ENCODE measurements around the gene ME3.
"Not testable (repeated sequence)": the region's sequence is repeated elsewhere in the genome, so short reads cannot be mapped to it uniquely, and the experiment has no call there.

The ME3 gene

GRCh38 chr11:86551288-86552092 is 120.9 kb downstream of the ME3 start:
- DNase-seq = no peak

GRCh38 chr11:86550757-86551156 is 121.7 kb downstream of the ME3 start:
- DNase-seq = no peak

- no peak for DNase-seq
These were observed 124.0 kb downstream of the ME3 start for GRCh38 chr11:86548271-86548917.

- DNase-seq = no peak
These were observed 124.7 kb downstream of the ME3 start for GRCh38 chr11:86547727-86548126.

- DNase-seq = not testable (repeated sequence)
These were observed 131.1 kb downstream of the ME3 start for GRCh38 chr11:86541299-86541698.

- DNase-seq = no peak
These were observed 134.2 kb downstream of the ME3 start for GRCh38 chr11:86538223-86538548.

- DNase-seq = no peak
These were observed 134.7 kb downstream of the ME3 start for GRCh38 chr11:86537541-86538222.

GRCh38 chr11:86535773-86536172 is 136.6 kb downstream of the ME3 start:
- no peak for DNase-seq

- DNase-seq = no peak
These were observed 147.6 kb downstream of the ME3 start for GRCh38 chr11:86524620-86525352.

- DNase-seq = no peak
These were observed 148.4 kb downstream of the ME3 start for GRCh38 chr11:86523738-86524619.

GRCh38 chr11:86522512-86522911 is 149.9 kb downstream of the ME3 start:
- DNase-seq = not testable (repeated sequence)

GRCh38 chr11:86519064-86519911 is 153.1 kb downstream of the ME3 start:
- no peak for DNase-seq

- no peak for DNase-seq
These were observed 154.2 kb downstream of the ME3 start for GRCh38 chr11:86518211-86518610.

GRCh38 chr11:86517557-86517956 is 154.9 kb downstream of the ME3 start:
- no peak for DNase-seq

- DNase-seq = no peak
These were observed 156.9 kb downstream of the ME3 start for GRCh38 chr11:86515297-86516094.

GRCh38 chr11:86514453-86514852 is 158.0 kb downstream of the ME3 start:
- DNase-seq = no peak

- no peak for DNase-seq
These were observed 158.6 kb downstream of the ME3 start for GRCh38 chr11:86513746-86514373.

- DNase-seq = no peak
These were observed 159.3 kb downstream of the ME3 start for GRCh38 chr11:86513138-86513537.

GRCh38 chr11:86511086-86511551 is 161.3 kb downstream of the ME3 start:
- DNase-seq = no peak

GRCh38 chr11:86510674-86511073 is 161.7 kb downstream of the ME3 start:
- no peak for DNase-seq
